HG03175 (cell line): ENCODE data around the gene BRD3OS.
A peak's percentile ranks its signal among the peaks of the same experiment; 100 is the strongest.

Source experiments
- ATAC-seq: cut with Tn5 transposase; IDR thresholded peaks from one replicate; pipeline ENCODE4 v1.9.1; 2021; ENCODE audit warnings: mild to moderate bottlenecking, moderate library complexity; ENCODE audit not compliant: unreplicated experiment

BRD3OS gene, protein sequence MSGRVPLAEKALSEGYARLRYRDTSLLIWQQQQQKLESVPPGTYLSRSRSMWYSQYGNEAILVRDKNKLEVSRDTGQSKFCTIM

DNA sequence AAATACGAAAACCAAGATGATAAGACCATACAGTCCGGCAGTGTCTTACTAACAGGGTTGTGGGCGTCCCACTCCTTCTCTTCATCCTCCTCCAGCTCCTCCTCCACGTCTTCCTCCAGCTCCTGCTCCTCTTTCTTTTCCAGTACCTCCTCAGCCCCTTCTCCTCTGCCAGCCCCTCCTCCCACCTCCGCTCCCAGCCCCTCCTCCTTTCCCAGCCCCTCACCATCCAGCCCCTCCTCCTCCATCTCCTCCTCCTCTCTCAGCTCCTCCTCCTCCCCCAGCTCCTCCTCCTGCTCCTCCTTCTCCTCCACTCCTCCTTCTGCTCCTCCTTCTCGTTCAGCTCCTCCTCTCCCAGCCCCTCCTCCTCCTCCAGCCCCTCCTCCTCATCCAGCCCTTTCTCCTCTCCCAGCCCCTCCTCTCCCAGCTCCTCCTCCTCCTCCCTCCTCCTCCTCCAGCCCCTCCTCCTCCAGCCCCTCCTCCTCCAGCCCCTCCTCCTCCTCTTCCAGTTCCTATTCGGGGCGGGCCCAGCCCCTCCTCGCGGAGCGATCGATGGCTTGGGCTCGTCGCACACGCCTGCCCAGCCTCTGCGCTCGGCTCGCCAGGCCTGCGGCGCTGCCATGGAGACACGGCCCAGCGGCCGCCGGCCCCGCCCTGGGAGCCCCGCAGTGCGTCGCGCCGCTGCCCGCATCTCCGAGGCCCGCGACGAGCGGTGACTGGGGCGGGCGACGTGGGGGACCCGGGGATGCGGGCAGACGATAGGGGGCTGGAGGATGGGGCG is at the start of gene BRD3OS:
Gene BRD3OS, plus strand, starts transcription at position 654 of the 778 bp plus-strand sequence. CDS start 1,267 bp downstream, outside the sequence.
- peak; percentile 85 for ATAC-seq

DNA sequence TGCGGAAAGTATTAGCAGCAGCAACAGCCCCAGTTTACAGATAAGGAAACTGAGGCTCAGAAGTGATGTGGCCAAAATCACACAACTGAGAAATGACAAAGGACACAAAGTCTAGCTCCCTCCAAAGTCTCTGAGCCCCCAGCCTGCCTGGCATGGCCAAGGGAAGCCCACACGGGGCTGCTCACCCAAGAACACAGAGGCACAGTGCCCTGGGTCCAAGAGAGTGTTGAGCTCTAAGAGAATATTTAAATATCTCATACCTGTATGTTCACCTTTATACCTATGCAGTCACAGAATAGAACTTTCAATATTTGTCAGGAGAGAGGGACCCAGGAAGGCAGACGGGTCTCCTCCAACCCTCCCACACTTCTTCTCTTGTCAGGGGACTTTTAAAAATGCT is 49.8 kb upstream of the BRD3OS start:
- no peak for ATAC-seq

DNA sequence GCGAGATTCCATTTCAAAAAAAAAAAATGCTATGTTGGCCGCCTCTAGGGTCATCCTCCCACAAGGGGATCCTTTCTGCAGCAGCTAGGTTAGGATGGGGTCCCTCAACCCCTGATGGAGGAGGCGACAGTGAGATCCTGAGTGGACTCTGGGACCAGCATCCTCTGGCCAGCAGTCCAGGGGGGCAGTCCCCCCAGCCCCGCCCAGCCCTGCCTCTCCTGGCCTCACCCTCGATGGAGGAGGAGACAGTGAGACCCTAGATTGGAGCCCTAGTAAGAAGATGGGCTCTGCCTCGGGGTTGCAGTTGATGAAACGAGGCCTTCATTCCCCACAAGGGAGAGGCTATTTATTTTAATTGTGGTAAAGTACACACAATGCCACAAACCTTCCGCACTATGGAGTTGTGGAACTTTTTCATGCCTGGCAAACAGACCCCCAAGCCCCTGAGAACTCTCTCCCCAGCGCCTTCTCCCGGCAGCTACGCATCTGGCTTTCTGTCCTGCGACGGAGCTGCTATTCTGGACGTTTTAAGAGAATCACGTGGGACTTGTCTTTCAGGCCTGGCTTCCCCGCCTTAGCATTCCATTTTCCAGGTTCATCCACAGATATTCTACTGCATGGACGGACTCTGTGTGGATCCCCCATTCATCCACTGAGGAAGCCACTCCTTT is 49.0 kb upstream of the BRD3OS start:
- no peak for ATAC-seq

DNA sequence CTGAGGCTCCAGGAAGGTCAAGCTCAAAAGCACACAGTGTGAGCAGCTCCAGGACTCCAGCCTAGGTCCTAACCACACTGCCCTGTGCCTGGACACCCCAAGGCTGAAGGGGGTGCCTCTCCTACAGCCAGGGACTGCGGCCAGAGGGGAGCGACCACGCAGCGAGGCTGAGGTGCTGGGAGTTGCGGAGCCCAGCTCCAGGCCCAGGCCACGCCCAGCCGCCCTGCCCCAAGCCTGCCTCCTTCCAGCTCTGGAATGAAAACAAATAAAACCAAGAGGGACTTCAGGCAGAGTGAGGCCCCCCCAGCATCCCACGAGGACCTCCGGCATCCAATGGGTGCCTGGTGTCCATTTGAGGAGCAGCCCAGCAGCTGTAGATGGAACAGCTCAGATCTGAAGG is 48.4 kb upstream of the BRD3OS start:
- no peak for ATAC-seq

DNA sequence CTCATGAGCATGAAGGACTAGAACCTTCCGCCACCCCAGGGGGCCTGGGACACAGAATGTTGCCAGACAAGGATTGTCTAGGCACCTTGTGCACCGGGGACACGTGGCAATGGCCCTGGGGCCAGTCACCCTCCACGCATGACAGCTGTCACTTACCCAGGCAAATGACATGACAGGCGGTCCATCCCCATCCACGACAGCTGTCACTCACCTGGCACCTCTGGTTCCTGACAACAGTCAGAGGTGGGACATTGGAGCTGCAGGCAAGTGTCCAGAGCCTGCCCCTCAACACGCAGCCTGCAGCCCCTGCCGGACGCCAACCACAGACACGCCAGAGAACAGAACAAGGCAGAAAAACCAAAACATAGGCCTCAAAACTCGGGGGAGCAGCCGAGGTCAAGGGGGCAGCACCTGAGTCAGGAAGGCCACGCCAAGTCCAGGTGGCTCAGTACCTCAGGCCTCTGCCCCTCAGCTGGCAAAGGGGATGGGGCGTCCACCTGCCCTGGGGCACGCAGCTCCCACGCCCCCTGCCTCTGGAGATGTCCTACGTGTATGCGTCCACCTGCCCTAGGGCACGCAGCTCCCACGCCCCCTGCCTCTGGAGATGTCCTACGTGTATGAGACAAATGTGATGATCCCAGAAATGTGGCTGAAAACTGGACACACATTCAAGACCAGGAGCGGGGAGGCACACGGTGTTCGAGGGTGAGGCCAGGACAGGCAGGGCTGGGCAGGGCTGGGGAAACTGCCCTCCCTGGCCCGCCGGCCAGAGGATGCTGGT is 47.7 kb upstream of the BRD3OS start:
- no peak for ATAC-seq

DNA sequence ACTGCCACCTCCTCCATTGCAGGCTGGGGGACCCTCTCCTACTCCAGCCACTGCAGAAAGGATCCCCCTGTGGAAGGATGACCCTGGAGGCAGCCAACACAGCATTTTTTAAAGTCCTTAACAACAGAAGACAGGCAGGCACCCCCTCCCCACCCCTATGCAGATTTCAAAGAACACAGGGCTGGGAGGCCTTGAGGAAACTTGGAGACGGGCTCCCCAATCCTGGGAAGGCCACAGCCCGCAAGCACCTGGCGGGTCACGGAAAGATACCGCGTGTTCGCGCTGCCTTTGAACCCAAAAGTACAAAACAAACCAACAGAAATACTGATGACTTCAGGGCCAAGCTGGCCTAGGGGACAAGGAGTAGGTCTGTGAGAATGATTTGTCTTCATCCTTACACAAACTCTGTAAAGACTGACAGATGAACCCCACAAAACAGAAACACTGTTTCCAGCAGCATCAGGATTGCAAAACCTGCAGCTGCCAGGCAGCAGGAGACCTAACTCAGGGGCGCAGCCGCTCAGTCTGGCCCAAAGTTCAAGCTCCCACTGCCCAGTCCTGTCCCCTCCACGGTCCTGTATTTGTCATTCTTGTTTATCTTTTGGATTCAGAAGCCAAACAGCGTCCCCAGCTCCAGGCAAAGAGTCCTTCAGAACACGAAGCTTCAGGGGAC is 46.9 kb upstream of the BRD3OS start:
- ATAC-seq, result no peak

DNA sequence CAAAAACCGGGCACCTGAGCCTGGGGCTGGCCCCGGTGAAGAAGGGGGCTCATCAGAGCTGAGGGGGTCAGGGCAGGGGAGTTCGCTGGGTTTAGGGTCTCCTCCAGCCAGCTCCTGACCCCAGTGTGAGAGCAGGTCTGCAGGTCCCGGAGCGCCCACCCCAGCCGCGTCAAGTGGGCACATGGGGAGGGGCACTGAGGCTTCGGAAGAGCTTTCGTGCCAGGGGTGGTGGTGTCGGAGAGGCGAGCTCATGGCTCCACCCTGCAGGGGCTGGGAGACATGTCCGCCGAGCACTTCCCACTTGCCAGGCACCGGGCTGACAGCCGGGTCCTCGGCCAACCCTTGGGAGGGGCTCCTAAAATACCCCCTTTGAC is 46.4 kb upstream of the BRD3OS start:
- no peak for ATAC-seq

DNA sequence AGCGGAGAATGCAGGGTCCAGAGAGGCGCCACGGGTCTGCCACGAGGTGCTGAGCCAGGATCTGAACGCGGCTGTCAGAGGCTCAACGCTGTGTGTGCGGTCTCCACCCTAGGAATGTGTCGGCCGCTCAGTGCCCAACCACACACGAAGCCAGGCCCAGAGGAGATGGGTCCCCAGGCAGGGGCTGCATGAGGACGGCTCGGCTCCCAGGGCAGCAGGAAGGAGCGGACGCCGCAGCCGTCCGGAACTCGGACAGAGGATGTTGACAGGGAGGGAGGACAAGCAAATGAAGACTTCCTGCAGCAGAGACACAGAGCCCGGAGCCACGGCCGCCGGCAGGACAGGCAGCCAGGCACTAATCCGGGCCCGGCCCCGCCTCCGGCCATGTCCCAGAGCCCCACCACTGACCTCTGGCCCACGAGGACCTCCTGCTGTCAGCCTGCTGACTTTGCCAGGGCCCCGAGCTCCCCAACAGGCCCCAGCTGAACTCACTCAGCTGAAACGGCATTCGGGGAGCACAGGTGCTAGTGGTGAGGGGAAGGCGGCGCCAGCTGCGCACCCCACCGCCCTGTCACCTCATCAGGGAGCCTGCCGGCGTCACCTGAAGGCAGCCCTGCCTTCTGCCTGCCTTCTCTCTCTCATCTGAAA is 45.9 kb upstream of the BRD3OS start:
- ATAC-seq, result no peak

DNA sequence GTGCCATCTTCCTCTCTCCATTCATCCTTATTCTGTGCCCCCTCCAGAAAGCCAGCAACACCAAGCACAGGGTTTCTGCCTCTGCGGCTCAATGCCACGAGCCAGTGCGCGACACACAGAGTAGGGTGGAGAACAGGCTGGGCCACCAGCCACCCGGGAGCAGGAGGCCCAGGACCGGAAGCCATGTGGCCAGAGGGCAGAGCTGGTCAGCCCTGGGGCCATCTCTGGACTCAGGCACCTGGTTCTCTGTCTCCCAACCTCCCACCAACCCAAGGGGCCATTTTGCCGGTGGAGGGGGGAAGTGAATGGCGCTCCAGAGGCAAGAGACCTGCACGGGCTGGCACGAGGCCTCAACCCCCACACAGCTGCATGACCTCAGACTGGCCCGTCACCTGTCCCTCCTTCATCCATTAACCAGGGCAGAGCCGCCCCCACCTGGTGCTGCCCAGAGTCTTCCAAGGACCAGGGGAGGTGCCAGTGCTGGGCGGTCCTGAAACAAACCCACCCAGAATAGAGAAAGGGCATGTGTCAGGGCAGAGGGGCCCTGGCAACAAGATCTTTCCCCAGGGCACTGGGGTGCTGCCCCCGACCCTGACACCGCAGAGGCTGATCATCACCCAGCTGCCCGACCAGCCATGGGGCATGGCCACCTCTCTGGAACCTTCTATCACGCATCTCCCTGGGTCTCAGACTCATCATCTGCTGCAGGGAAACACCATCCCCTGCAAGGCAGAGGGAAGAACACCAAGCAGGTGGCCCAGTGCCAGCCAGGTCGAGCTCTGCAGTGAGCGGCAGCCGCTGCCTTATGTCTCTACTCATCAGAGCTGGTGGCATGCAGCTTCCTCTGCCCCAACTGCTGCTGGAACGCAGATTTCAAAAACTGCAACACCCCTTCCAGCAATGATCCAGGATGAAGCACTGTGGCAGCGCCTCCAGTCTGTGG is 45.1 kb upstream of the BRD3OS start:
- ATAC-seq, result no peak

DNA sequence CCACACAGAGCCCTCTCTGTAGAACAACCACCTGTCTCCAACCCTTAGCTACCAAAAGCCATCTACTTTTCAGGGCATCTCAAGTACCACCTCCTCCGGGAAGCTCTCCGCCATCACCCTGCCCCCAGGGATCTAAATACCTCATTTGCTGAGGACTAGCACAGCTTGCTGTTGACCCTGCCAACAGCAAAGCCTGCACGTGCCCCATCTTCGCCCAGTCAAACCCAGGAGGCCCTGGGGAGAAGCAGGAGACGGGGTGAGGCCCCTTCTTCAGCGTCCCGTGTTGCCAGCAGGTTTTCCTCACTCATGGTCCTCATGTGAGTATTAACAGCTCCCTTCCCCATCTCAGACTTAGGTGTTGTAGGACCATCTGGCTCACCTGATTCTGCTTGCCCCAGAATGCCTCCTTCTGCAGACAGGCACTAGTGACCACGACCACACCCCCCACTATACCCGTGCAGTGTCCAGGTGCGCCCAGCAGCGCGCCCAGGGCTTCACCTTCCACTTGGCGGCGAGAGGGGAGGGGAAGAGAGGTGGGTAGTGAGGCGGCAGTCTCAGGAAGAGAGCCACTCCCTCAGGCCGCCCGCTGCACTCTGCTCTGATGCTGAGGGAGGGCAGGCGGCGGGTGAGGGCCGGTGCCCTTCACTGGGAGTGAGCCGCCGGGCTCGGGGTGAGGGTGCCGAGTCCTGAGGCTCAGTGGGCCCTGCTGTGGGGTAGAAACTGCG is 44.3 kb upstream of the BRD3OS start:
- no peak for ATAC-seq

DNA sequence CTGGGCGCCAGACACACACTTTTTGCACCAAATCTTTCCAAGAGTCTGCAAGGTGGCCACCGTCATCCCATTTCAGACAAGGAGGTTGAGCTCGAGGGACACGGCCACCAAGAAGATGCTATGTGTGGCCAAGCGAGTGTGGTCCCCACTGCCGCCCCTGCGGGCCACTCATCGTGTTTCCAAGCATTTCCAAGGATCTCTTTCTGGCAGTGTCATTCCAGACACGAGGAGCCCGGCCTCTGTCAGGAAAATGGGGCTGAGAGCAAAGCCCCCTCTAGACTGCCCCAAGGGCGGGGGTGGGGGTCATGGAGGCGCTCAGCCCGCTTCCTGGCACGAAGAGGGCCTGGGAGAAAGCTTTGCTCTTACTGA is 43.7 kb upstream of the BRD3OS start:
- ATAC-seq, result no peak

DNA sequence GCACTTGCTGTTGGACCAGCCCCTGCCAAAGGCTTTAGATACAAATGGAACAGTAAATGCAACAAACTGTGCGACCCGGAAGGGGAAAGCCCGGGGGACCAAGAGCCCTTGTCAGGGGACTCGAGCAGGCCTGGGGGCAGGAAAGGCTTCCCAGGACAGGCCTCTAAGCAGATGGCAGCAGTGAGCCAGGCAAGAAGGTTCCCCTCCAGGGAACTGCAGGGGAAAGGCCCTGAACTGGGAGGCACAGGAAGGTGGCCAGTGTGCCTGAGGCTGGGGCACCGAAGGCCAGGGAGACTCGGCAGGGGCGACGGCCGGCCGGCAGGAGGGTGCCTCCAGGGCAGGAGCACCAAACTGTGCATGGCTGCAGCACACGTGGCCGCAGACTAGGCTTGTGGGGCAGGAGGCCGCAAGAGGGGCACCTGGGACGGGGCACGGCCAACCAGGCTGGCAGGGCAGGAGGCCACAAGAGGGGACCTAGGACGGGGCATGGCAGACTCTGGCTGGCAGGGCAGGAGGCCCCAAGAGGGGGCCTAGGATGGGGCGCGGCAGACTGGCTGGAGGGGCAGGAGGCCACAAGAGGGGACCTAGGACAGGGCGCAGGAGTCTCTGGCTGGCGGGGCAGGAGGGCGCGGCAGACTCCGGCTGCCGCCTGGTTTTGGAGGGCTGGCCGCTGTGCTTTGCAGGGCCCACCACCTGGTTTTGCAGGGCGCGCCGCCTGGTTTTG is 43.2 kb upstream of the BRD3OS start:
- no peak for ATAC-seq

DNA sequence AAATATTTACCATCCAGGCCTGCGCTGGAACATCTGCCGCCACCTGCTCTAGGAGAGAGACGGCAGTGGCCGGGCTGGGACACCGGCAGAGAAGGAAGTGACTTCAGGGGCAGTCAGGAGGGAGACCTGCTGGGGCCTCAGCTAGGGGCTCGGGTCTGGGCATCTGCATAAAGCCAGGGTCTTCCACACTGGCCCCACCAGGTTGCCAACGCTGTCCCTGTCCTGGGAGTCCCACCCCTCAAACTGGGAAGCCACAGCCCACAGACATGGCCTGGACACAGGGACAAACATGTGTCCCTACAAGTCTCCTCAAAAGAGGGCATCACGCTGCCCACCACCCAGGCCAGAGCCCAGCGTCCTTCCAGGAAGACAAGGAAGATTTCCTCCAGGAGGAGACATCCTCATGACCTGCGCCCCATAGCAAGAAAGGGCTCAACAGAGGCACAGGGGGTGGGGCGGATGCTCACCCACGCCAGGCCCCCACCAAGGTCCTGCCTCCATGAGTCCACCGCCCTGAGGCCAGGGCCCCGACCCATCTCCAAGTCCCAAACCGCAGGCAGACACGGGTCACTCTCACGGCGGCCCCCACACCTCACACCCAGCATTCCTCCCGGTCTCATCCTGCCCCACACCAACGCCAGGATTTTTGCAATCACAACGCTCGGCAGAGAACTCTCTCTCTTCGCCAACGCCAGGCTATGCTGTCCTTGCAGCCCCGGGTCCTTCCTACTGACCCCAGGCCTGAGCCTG is 42.1 kb upstream of the BRD3OS start:
- ATAC-seq, result no peak

DNA sequence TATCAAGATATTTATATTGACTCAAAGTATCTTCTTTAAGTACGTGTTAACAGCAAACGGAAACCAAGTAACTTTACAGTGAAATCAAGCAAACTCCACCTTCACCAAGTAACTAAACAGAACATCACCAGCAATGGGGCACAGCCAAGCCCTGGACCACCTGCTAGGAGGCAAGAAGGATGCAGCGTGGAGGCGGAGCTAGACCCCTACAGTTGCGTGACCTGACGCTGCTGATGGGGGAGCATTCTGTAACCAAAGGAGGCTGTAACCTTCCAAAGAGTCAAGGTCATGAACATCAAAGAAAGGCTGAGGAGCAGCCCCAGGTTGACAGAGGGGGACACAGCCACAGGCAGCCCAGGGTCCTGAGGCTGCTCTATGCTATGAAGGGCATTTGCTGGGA is 39.2 kb upstream of the BRD3OS start:
- no peak for ATAC-seq

DNA sequence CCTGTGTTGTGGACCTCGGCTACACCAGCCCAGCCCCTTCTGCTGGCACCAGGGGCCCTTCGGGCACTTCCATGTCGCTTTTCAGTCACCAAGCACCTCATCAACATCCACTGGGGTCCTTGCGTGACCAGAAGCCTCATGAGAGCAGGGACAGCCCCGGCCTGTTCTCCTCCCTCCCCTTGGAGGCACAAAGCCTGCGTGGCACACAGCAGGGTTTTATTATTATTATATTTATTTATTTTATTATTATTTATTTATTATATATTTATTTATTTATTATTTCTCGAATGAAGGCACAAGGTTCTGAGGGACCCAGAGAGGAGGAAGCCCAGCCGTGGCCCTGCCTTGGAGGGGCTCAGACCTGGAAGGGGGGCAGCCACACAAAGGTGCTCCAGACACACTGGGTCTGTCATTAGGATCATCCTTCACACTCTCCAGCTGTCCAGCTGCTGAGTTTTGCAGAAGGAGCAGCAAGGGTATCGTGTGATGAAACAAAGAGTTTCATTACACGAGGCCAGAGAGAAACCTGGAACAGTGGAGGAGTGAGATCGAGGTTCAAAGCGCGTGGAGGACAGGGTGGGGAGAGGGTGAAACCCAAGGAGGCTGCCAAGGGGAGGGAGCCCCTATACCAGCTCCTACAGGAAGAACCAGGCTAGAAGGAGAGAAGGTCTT is 38.4 kb upstream of the BRD3OS start:
- no peak for ATAC-seq

DNA sequence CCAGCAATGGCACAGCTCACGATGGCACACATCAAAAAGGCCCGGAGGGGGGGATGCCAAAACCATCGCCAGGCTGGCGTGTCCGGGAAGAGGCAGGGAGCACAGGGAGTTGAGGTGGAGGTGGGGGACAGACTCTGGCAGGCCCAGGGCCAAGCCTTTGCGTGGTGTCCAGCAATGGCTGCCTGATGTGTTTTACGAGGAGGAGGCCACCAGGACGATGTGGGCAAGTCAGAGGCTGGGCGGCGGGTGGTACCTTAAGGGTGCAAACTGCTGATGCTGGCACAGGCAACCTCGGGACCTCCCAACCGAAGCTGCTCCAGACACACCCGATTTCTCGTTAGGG is 37.9 kb upstream of the BRD3OS start:
- ATAC-seq, result no peak
